Astrocyte of the spinal cord (primary cell): ENCODE measurements around the gene CHRND.

ENCODE experiments used
- DNase-seq: peaks from one replicate; pipeline ENCODE4 v3.0.0; 2011; ENCODE audit warnings: low read depth, low spot score
- H3K4me3 ChIP-seq: 2 replicates; pipeline ENCODE4 v1.5.1; 2011; ENCODE audit warnings: low read depth, mild to moderate bottlenecking, low read length, moderate library complexity
- CTCF ChIP-seq: IDR thresholded peaks from 2 replicates; pipeline ENCODE4 v1.5.1; 2012; ENCODE audit warnings: low read depth, mild to moderate bottlenecking, low read length, inconsistent platforms
- in situ Hi-C: cut with HindIII; loops from 2 replicates; pipeline ENCODE4 v1.10.0; 2017; ENCODE audit warnings: low sequenced_read_pairs

CHRND gene

GRCh38 chr2:232520489-232520888, 5.5 kb upstream of the CHRND start:
- no peak for TF ChIP-seq CTCF
- in situ Hi-C loops = no loop called here
- DNase-seq = no peak
- no peak overlapping the region for H3K4me3 ChIP-seq

- TF ChIP-seq CTCF = no peak
- in situ Hi-C loops = no loop called here
- H3K4me3 ChIP-seq = no peak overlapping the region
- DNase-seq = no peak
Observed at GRCh38 chr2:232521098-232521497, 4.9 kb upstream of the CHRND start.

- in situ Hi-C loops = no loop called here
- H3K4me3 ChIP-seq = no peak overlapping the region
- no peak for DNase-seq
- peak; percentile 58 for TF ChIP-seq CTCF
Observed at GRCh38 chr2:232521959-232522622, 3.9 kb upstream of the CHRND start.

GRCh38 chr2:232522623-232523401, 3.1 kb upstream of the CHRND start:
- in situ Hi-C loops = no loop called here
- no peak overlapping the region for H3K4me3 ChIP-seq
- no peak for DNase-seq
- TF ChIP-seq CTCF = no peak

- no peak overlapping the region for H3K4me3 ChIP-seq
- in situ Hi-C loops = no loop called here
- TF ChIP-seq CTCF = no peak
Observed at GRCh38 chr2:232523402-232523681, 2.6 kb upstream of the CHRND start.

GRCh38 chr2:232523682-232524597, 2.0 kb upstream of the CHRND start:
- in situ Hi-C loops = no loop called here
- DNase-seq = peak; percentile 9
- peak; percentile 35 for TF ChIP-seq CTCF
- H3K4me3 ChIP-seq = no peak overlapping the region

More at GRCh38 chr2:232523402-232523681, 2.6 kb upstream of the CHRND start:
- DNase-seq = no peak
